ENCODE results near the gene SENP8.
"Not testable (repeated sequence)": the region's sequence is repeated elsewhere in the genome, so short reads cannot be mapped to it uniquely, and the experiment has no call there.

The SENP8 gene

DNA sequence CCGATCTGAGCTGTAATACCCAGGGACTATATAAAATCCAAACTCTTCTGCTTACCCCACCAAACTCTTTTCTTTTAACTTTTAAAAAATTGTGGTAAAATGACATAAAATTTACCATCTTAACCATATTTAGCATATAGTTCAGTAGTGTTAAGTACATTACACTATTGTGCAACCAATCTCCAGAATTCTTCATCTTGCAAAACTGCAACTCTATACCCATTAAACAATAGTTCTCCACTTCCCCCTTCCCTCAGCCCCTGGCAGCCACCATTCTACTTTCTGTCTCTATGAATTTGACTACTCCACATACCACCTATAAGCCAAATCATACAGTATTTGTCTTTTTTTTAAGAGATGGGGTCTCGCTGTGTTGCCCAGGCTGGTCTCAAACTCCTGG lies 38.7 kb downstream of the SENP8 start:
- DNase-seq = no peak

GRCh38 chr15:72160696-72161245 lies 42.6 kb downstream of the SENP8 start:
- DNase-seq = no peak

DNA sequence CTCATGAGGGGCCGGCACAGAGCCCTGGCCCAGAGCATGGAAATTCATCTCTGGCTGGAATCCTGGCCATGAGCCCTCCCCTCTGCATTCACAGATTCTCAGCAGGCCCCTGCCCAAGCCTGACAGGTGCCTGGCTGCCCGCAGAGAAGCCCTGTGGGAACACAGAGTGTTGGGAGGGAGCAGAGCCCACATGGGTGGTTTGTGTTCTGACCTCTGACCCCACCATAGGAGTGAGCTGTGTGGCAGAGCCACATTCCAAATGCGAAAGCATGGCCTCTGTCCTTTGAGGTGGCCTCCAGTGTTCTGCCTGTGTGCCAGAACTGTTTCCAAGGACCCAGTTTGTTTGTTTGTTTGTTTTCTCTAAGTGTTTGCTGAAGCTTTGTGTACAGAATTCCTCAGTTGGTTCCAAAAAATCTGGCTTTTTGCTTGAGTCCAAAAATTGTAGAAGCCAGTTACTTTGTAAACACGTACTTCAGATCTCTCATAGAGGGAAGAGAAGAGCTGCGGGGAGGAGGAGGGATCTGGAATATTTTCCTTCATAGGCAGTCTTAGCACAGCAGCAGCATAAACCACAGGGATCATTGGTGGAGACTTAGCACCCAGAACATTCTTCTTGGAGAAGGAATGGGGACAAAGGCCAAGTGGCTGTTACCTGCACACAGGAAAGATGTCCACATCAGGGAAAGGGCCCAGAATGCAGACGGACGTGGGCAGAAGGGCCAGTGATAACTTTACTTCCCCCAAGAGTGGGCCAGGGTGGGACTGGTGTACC lies 43.3 kb downstream of the SENP8 start:
- DNase-seq = no peak

- no peak for DNase-seq
These were observed 44.4 kb downstream of the SENP8 start for GRCh38 chr15:72162569-72162968.

DNA sequence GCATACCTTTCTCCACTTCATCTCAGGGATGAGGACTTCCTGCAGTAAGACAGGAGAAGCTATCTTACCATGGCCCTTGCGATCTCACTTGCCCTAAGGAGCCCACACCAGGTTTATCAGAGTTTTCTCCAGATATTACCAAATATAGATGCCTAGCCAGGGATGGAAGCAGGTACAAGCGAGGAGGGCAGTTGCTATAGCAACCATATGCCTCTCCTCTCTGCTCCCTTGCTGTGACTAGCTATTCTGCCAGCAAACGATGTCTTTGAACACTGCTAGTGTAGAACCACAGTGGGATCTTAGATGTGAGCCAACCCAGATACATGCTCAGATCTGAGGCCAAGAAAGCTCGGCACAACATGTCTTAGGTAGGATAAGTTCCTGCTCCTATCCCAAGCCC lies 45.5 kb downstream of the SENP8 start:
- no peak for DNase-seq

- no peak for DNase-seq
These were observed 48.7 kb downstream of the SENP8 start for GRCh38 chr15:72166716-72167417.

DNA sequence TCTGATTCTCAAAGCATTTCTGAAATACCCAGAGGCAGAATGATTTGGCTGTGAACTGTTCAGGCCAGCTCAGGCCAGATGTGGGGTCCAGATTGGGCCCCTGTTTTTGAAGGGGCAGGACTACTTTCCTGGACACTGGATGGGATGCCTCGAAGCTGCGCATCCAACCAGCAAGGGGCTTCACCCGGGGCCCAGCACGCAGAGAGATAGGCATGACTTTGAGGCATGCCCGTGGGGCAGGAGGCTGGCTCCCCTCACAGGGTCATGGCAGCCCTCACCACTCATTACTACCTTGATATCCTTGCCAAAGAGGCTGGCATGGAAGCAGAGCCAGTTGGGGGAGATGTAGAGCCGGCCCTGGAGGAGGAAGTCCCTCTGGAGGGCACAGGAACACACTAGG lies 49.2 kb downstream of the SENP8 start:
- no peak for DNase-seq

GRCh38 chr15:72168131-72168807 lies 50.1 kb downstream of the SENP8 start:
- DNase-seq = no peak

GRCh38 chr15:72168808-72169190 lies 50.6 kb downstream of the SENP8 start:
- no peak for DNase-seq

GRCh38 chr15:72169236-72169920 lies 51.2 kb downstream of the SENP8 start:
- no peak for DNase-seq

- DNase-seq = no peak
These were observed 51.9 kb downstream of the SENP8 start for GRCh38 chr15:72169921-72170611.

DNA sequence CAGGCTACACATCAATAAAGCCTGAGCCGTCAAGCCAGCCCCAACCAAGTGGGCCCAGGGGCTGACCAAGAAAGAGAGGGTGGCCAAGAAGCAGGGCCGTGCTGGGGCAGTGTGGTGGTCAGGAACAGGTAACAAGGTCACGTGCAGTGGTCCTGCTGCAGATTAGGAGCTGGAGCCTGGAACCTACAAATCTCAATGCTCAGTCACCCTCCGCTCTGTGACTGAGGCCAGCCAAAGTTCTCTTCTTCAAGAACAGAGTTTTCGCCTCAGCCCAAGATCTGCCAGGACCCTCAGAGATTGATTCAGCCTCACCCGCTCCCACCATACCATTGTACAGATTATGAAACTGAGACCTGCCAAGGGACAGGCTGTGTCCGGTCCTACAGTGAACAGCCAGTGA lies 52.5 kb downstream of the SENP8 start:
- DNase-seq = no peak

- DNase-seq = not testable (repeated sequence)
These were observed 53.8 kb downstream of the SENP8 start for GRCh38 chr15:72171978-72172377.

GRCh38 chr15:72172796-72173195 lies 54.6 kb downstream of the SENP8 start:
- DNase-seq = no peak

- DNase-seq = no peak
These were observed 55.2 kb downstream of the SENP8 start for GRCh38 chr15:72173401-72173800.

GRCh38 chr15:72173864-72174550 lies 55.8 kb downstream of the SENP8 start:
- no peak for DNase-seq

DNA sequence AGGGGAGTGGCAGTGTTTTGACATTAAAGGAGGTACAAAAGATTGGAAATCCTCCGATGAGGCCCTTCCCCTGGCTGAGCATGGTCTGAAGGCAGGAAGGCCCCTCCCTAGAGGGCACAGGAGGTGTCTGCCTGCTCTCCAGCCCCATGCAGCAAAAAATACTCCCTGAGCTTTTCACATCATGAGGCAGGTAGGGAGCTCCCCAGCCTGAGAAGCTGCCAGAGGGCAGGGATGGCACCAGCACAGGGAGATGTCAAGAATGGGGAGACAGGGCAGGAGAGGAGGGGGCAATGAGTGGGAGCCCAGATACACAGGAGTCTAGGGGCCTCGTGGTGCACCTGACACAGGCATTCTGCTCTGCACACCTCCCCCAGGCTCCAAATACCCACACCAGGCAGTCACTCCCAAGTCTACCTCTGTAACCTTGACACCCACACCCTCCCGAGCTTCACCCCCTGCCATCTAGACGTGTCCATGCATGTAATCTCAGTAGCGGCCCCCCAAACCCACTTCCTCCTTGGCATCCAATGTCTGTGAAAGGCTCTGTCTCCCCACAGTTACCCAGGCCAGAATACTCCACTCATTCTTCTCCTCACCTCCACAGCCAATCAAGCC lies 56.5 kb downstream of the SENP8 start:
- no peak for DNase-seq

DNA sequence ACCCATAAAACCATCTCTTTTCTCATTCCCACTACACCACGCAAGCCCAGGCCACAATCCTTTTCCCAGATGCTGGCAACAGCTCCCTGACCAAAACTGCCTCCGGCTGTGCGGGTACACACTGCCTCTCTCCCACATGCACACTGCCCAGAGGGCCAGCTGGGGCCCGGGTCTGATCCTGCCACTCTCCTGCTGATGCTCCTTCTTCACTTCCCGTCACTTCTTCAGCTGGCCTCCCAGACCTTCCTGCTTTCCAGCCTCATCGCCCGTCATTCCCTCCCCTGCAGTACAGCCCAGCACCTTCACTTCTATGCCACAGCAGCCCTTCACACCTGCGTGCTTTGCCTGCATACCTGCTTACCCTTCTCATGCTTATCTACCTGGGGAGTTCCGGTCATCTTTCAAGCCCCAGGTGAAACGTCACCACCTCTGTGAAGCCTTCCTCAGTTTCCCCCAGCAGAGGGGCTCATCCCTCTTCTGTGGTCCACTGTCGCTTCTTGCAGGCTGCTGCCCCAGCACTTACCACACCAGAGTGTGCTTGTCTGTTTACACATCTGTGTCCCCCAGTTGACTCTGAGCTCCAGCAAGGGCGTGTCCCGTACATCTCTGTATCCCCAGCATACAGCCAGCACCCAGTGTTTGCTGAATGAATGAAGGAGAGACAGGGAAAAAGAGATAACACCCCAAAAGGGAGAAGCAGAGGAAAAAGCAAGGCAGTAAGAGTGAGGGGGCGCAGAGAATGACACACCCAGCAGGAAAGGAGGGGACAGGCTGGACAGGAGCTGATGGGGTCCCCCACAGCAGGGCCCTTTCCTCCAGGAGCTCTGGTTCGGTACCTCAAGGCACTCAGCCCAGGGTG lies 57.2 kb downstream of the SENP8 start:
- no peak for DNase-seq

DNA sequence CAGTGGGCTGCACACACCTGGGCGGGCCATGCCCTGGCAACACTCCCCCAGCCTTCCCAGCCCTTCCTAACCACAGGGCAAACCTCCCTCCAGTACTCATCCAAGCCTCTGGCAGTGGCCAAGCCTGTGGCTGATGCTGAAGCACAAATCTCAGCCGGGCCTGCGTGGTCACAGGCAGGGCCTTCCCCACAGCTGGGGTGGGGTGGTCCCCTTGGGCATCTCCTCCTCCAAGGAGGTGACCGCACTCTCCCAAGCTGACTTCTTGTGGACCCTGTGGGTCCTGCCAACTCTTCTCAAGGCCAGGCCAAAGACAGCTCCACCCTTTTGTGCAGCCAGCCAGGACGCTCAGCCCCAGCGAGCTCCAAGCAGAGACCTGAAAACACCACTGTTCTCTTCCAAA lies 58.0 kb downstream of the SENP8 start:
- DNase-seq = no peak

DNA sequence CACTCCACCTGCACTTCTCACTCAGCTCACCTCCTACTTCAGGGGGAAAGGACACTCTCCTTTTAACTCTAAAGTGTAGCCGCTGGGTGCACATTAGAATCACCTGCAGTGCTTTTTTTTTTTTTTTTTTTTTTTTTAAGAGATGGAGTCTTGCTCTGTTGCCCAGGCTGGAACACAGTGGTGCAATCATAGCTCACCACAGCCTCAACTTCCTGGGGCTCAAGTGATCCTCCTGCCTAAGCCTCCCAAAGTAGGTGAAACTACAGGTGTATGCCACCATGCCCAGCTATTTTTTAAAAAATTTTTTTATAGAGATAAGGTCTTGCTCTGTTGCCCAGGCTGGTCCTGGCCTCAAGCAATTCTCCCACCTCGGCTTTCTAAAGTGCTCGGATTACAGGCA lies 58.5 kb downstream of the SENP8 start:
- DNase-seq = no peak

All from NCI-H2171 treated with DMSO at 0.1 percent for 48 hours (cell line).